ENCODE data around the gene DET1.
"Not testable (repeated sequence)": the region's sequence is repeated elsewhere in the genome, so short reads cannot be mapped to it uniquely, and the experiment has no call there.

Gene DET1

DNA sequence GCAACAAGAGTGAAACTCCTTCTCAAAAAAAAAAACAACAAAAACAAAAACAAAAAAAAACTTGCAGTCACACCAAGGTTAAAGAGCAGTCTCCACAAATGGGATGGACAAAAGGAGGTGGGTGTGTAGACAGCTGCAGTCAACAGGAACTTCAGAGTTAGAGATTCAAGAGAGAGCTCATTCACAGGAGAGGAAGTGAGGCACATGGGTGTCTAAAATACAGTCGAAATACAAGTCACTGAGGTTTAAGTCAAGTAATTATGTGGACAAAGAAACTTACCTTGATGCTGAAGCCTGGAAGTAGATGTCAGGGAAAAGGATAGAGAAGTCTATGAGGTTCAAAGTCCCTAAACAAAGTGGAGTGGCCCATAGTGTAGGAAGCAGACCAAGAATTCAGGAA, 64.2 kb downstream of the DET1 start:
- Histone ChIP-seq H2AFZ (ENCODE audit: low read depth, low read length) (no peak overlapping the region), H3K4me3 (ENCODE audit: low read length) (no peak overlapping the region), H3K27me3 (ENCODE audit: insufficient read depth, low read length) (no peaks in the 10 kb centered on the region), H3K36me3 (ENCODE audit: insufficient read depth, low read length) (peaks cover 12% of the 10 kb centered on the region), H3K4me1 (ENCODE audit: insufficient read depth, low read length) (peaks cover 28% of the 10 kb centered on the region), H3K9me3 (ENCODE audit: low read length) (no peaks in the 10 kb centered on the region)

DNA sequence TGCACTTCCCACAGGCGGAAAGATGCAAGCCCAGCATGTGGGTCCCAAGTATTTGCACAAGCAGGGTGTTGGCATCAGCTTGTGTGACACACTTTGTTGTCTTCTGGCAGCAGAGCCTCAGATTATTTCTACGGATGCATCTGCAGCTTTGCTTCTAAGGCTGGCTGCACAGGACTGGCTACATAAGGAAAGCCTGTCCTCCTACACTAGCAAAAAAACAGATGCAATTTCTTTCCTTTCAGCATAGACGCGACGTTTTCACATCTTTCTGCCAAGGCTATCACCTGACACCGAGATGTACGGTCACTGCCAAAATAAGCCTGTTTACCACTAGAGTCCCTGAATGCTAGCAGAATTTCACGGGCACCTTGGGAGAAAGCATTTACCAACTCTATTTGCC, 65.5 kb downstream of the DET1 start:
- peaks cover 31% of the 10 kb centered on the region for H3K4me1 ChIP-seq (ENCODE audit: insufficient read depth, low read length)
- H3K36me3 ChIP-seq (ENCODE audit: insufficient read depth, low read length): peaks cover 22% of the 10 kb centered on the region
- no peaks in the 10 kb centered on the region for H3K27me3 ChIP-seq (ENCODE audit: insufficient read depth, low read length)
- no peak overlapping the region for H3K4me3 ChIP-seq (ENCODE audit: low read length)
- H2AFZ ChIP-seq (ENCODE audit: low read depth, low read length): no peak overlapping the region
- H3K9me3 ChIP-seq (ENCODE audit: low read length): no peaks in the 10 kb centered on the region

DNA sequence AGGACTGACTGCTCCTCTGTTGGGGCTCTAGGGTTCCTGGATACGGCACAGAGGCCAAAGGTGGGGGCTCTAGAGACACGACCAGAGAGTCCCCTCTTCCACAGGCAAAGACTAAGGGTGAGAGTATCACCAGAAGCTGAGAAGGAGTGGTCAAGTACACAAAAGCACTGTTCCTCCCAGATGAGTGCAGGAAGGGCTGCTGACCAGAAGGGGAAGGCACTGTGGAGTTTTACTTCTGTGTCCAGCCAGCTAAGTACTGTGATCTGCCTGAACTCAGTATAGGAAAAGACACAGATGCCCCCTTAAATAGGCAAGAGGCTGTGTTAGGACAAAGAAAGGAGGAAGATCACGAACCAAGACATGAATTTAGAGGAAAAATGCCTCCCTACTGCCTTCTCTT, 67.3 kb downstream of the DET1 start:
- Histone ChIP-seq H3K36me3 (ENCODE audit: insufficient read depth, low read length) (peaks cover 28% of the 10 kb centered on the region), H3K27me3 (ENCODE audit: insufficient read depth, low read length) (no peaks in the 10 kb centered on the region), H3K4me1 (ENCODE audit: insufficient read depth, low read length) (peaks cover 13% of the 10 kb centered on the region), H3K9me3 (ENCODE audit: low read length) (no peaks in the 10 kb centered on the region), H3K4me3 (ENCODE audit: low read length) (no peak overlapping the region), H2AFZ (ENCODE audit: low read depth, low read length) (no peak overlapping the region)

DNA sequence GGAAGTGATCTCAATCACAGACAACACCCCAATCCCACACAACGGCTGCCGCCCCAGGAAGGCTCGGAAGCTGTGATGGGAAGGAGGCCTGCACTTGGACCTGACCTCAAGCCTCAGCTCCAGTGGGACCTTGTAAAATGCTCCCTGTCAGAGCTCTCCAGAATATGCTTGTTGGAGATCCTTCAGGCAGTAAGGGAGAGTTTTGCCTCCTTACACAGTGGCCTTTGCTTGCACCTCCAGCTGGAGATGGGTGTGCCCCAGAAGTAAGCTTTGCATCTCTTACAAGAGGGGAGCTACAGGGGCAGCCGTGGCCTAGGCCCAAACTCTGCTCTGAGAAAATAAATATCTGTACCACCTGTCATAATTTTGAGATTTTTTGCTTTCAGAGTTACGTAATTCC, 68.6 kb downstream of the DET1 start:
- no peak overlapping the region for H3K4me3 ChIP-seq (ENCODE audit: low read length)
- no peaks in the 10 kb centered on the region for H3K27me3 ChIP-seq (ENCODE audit: insufficient read depth, low read length)
- H3K9me3 ChIP-seq (ENCODE audit: low read length): no peaks in the 10 kb centered on the region
- H3K4me1 ChIP-seq (ENCODE audit: insufficient read depth, low read length): peaks cover 3% of the 10 kb centered on the region
- H3K36me3 ChIP-seq (ENCODE audit: insufficient read depth, low read length): peaks cover 35% of the 10 kb centered on the region
- H2AFZ ChIP-seq (ENCODE audit: low read depth, low read length): no peak overlapping the region

DNA sequence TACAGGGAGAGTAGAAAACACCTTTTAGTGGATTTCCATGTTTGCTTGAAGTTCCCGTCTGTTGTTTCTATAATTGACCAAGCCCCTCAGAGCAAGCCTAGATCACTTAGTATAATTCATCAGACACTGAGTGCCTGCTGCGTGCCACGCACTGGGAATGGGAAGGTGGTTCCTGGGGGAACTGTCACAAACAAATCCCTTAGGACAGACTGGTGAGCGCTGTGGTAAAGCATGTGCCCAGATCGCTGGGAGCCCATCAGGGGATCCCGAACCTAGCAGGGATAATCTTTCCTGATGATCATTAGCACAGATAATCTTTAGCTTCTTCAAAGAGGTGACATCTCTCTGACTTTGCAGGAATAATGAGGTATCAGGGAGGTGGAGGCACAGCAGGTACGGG, 69.4 kb downstream of the DET1 start:
- H3K4me1 ChIP-seq (ENCODE audit: insufficient read depth, low read length): peaks cover 3% of the 10 kb centered on the region
- peaks cover 40% of the 10 kb centered on the region for H3K36me3 ChIP-seq (ENCODE audit: insufficient read depth, low read length)
- no peak overlapping the region for H2AFZ ChIP-seq (ENCODE audit: low read depth, low read length)
- no peaks in the 10 kb centered on the region for H3K9me3 ChIP-seq (ENCODE audit: low read length)
- no peaks in the 10 kb centered on the region for H3K27me3 ChIP-seq (ENCODE audit: insufficient read depth, low read length)
- no peak overlapping the region for H3K4me3 ChIP-seq (ENCODE audit: low read length)

DNA sequence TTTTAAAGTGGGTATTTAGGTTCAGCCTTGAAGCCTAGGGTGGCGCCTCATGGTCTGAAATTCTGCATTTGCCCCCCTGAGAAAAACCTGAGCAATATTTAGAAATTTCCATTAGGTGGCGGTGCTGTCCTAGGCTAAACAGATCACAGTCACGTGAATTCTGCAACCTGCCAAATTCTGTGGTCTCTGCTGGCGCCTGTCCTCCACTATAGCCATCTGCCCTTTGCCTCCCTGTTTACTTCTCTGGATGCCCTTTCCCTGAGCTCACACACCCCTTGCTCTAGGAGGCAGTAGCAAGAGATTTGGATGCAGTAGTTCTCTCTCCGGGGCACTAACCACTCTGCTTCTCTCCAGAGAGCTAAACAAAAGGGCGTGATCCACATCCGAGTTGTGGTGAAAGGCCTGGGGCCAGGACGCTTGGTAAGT, 69.8 kb downstream of the DET1 start:
- Histone ChIP-seq H2AFZ (ENCODE audit: low read depth, low read length) (no peak overlapping the region), H3K4me1 (ENCODE audit: insufficient read depth, low read length) (peaks cover 3% of the 10 kb centered on the region), H3K9me3 (ENCODE audit: low read length) (no peaks in the 10 kb centered on the region), H3K36me3 (ENCODE audit: insufficient read depth, low read length) (peaks cover 40% of the 10 kb centered on the region), H3K4me3 (ENCODE audit: low read length) (no peak overlapping the region), H3K27me3 (ENCODE audit: insufficient read depth, low read length) (no peaks in the 10 kb centered on the region)

DNA sequence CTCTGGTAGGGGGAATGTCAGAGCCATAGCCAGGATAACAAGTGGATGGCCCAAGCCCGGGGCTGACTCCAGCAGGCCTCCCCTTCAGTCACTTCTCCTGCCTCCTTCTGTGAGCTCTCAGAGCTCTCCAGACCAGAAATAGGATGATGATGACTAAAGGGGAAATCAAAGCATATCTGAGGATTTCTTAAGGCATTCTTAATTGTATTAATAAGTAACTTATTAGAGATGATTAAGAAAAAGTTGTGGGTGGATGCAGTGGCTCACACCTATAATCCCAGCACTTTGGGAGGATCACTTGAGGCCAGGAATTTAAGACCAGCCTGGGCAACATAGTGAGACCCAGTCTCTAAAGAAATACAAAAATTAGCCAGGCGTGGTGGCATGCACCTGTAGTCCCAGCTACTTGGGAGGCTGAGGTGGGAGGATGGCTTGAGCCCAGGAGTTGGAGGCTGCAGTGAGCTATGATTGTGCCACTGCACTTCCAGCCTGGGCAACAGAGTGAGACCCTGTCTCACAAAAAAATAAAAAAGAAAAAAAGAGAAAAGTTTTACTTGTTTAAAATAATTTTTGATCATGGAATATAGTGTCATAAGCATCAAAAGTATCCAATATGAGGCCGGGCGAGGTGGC, 72.7 kb downstream of the DET1 start:
- not testable (repeated sequence) for H2AFZ ChIP-seq (ENCODE audit: low read depth, low read length); H3K4me3 ChIP-seq (ENCODE audit: low read length); H3K27me3 ChIP-seq (ENCODE audit: insufficient read depth, low read length); H3K9me3 ChIP-seq (ENCODE audit: low read length); H3K4me1 ChIP-seq (ENCODE audit: insufficient read depth, low read length)
- peaks cover 40% of the 10 kb centered on the region for H3K36me3 ChIP-seq (ENCODE audit: insufficient read depth, low read length)

DNA sequence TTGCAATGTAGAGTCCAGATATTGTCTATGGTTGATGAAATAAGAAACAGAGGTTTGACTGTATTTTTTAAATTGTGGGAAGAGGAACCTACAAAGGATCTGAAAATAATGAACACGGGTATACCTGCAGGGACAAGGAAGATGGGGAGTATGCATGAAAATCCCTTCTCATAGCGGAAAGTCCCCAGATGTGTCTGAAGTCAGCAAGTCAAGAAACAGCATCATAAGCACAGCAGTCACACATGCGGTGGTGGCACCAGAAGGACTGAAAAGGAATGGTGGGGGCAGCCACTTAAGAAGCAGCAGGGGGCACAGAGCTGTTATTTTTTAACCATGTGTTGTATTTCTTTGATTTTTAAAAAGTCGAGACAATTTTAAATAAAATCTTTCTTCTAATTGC, 74.3 kb downstream of the DET1 start:
- no peak overlapping the region for H2AFZ ChIP-seq (ENCODE audit: low read depth, low read length)
- H3K27me3 ChIP-seq (ENCODE audit: insufficient read depth, low read length): no peaks in the 10 kb centered on the region
- H3K9me3 ChIP-seq (ENCODE audit: low read length): no peaks in the 10 kb centered on the region
- H3K36me3 ChIP-seq (ENCODE audit: insufficient read depth, low read length): peaks cover 27% of the 10 kb centered on the region
- peaks cover 14% of the 10 kb centered on the region for H3K4me1 ChIP-seq (ENCODE audit: insufficient read depth, low read length)
- H3K4me3 ChIP-seq (ENCODE audit: low read length): no peak overlapping the region

DNA sequence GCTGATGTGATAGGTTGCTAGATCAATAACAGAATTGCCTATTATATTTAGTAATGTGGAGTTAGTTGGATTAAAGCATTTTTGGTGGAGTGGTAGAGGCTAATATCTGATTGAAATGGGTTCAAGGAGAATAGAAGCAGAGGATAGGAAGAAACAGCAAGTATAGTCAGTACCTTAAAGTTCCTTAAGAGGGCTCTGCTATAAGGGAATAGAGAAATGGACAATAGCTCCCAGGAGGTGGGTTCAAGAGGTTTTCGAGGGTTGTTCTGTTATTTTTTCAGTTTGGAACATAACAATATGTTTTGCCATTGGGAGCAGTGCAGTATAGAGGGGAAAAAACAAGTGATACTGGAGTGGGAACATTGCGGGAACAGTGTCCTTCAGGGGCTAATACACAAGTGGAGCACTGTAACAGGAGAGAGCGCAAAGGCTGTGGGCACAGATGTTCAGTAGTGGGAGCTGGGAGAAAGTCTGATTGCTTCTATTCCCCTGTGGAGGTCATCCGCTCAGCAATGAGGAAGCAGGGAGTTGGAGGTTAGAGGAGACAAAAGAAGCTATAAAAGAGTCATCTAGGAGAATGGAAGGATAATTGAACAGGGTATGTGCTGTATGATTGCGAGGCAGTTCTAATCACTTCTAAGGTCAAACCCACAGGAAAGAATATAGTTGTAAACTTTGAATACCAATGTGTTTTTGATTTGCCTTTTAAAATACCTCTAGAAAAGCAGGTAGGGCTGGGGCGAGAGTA, 75.7 kb downstream of the DET1 start:
- H3K27me3 ChIP-seq (ENCODE audit: insufficient read depth, low read length): no peaks in the 10 kb centered on the region
- H2AFZ ChIP-seq (ENCODE audit: low read depth, low read length): no peak overlapping the region
- H3K4me1 ChIP-seq (ENCODE audit: insufficient read depth, low read length): peaks cover 20% of the 10 kb centered on the region
- no peak overlapping the region for H3K4me3 ChIP-seq (ENCODE audit: low read length)
- peaks cover 16% of the 10 kb centered on the region for H3K36me3 ChIP-seq (ENCODE audit: insufficient read depth, low read length)
- no peaks in the 10 kb centered on the region for H3K9me3 ChIP-seq (ENCODE audit: low read length)

DNA sequence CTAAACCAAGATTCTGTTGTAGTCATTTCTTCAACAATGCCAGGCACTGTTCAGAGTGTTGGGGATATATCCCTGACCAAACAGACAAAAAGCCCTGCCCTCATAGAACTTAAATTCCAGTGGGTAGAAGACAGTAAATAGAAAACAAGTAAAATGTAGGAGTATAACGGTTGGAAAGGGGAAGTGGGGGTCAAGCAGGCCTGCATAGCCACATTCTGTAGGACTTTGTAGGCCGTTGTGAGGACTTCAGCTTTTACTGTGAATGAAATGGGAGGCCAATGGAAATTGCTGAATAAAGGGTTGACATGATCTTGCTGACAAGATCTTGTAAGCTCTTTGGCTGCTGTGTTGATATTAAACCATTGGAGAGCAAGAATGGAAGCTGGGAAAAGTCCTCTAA, 77.2 kb downstream of the DET1 start:
- no peak overlapping the region for H2AFZ ChIP-seq (ENCODE audit: low read depth, low read length)
- no peak overlapping the region for H3K4me3 ChIP-seq (ENCODE audit: low read length)
- H3K27me3 ChIP-seq (ENCODE audit: insufficient read depth, low read length): no peaks in the 10 kb centered on the region
- H3K36me3 ChIP-seq (ENCODE audit: insufficient read depth, low read length): peaks cover 21% of the 10 kb centered on the region
- peaks cover 22% of the 10 kb centered on the region for H3K4me1 ChIP-seq (ENCODE audit: insufficient read depth, low read length)
- H3K9me3 ChIP-seq (ENCODE audit: low read length): no peaks in the 10 kb centered on the region

DNA sequence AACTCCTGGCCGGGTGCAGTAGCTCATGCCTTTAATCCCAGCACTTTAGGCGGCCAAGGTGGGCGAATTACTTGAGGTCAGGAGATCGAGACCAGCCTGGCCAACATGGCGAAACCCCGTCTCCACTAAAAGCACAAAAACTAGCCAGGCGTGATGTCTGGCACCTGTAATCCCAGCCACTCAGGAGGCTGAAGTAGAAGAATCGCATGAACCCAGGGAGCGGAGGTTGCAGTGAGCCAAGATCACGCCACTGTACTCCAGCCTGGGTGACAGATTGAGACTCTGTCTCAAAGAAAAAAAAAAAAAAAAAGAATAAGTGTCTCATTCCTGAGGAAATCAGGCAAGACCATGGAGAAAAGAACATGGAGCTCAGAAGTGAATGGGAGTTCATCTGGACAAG, 77.8 kb downstream of the DET1 start:
- H2AFZ ChIP-seq (ENCODE audit: low read depth, low read length); H3K9me3 ChIP-seq (ENCODE audit: low read length); H3K27me3 ChIP-seq (ENCODE audit: insufficient read depth, low read length): not testable (repeated sequence)
- H3K4me3 ChIP-seq (ENCODE audit: low read length): peak overlapping the region; percentile 94
- H3K36me3 ChIP-seq (ENCODE audit: insufficient read depth, low read length): peaks cover 27% of the 10 kb centered on the region
- peaks cover 22% of the 10 kb centered on the region for H3K4me1 ChIP-seq (ENCODE audit: insufficient read depth, low read length)

DNA sequence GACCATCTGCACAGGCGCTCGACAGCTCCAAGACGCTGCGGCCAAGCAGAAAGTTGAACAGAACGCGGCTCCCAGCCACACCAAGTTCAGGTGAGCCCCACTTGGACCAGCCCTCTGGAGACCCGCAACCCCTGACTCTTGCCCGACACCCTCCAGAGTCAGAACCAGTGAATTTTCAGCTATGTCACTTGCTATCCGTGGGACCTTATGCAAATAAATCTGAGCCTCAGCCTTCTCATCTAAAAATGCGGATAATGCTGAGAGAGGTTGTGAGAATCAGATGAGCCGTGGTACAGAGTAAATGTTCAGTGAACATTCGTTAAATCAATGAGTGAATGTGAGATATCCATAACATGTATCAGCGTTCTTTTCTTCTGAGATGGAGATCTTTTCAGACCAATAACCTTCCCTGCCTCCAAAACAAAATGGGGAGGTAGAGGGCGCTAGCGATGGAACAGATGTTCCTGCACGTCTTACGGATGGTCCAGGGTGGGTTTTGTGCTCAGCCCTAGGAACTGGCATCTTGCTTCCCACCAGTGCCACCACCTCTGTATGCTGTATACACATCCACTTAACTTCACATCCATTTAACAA, 78.4 kb downstream of the DET1 start:
- H3K9me3 ChIP-seq (ENCODE audit: low read length): no peaks in the 10 kb centered on the region
- H3K4me1 ChIP-seq (ENCODE audit: insufficient read depth, low read length): peaks cover 22% of the 10 kb centered on the region
- peak overlapping the region; percentile 44 for H2AFZ ChIP-seq (ENCODE audit: low read depth, low read length)
- H3K36me3 ChIP-seq (ENCODE audit: insufficient read depth, low read length): peaks cover 28% of the 10 kb centered on the region
- no peaks in the 10 kb centered on the region for H3K27me3 ChIP-seq (ENCODE audit: insufficient read depth, low read length)
- peak overlapping the region; percentile 94 for H3K4me3 ChIP-seq (ENCODE audit: low read length)

DNA sequence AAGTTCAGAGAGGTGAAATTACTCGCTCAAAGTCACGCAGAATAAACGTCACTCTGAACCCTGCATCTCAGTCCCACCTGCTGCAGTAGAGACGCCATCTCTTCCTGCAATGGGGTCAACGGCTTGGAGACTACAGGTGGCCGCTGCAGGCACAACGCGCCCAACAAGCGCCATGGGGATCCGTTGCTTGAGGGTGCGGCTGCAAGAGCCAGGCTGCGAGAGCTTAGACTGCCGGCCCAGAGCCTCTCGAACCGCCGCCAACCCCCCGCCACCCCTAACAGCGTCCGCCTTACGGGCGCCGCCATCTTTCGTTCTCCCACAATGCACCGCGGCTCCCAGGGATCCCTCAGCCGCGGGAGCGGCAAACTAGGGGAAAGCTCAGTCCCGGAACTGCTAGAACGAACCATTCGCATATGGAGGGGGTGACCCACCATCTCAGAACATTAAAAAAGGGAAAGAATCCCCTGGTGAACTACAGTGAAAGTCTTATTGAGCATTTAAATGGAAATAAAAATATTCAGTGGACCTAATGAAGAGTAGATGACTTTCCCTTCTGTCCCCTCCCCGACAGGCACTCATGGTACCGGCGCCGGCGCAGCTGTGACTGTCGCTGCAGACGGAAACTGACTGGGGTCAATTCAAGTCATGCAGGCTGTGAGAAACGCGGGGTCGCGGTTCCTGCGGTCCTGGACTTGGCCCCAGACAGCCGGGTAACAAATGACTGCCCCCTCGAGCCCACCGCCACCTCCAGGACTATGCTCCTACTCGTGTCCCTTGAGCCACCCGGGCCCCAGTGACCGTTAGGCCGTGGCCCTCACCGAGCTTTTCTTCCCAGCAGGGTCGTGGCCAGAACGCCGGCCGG, 79.2 kb downstream of the DET1 start, which contains the start of the genes MRPL46 and MRPS11:
TSS of gene MRPL46 (minus strand) at position 316 of the 862 bp plus-strand sequence. CDS start at position 305, 11 bp downstream.
TSS of gene MRPS11 (plus strand) at position 636 of the 862 bp plus-strand sequence. CDS start at position 646, 10 bp downstream.
- H3K27me3 ChIP-seq (ENCODE audit: insufficient read depth, low read length): no peaks in the 10 kb centered on the region
- peak within 1 kb of the TSS; percentile 44 for H2AFZ ChIP-seq (ENCODE audit: low read depth, low read length)
- peaks cover 22% of the 10 kb centered on the region for H3K4me1 ChIP-seq (ENCODE audit: insufficient read depth, low read length)
- peaks cover 28% of the 10 kb centered on the region for H3K36me3 ChIP-seq (ENCODE audit: insufficient read depth, low read length)
- H3K9me3 ChIP-seq (ENCODE audit: low read length): no peaks in the 10 kb centered on the region
- H3K4me3 ChIP-seq (ENCODE audit: low read length): peak within 1 kb of the TSS; percentile 94

All from neuron (in vitro differentiated cells).